ENCODE data around the gene SYT6. TPM values are rescaled to one million over a fixed set of nuclear protein-coding genes. Genes with fewer than 3 reads are reported as not detected.

Gene SYT6
- total RNA-seq, 2 experiments from 2014 or later: not detected

GRCh38 chr1:114111731-114112641 lies 41.7 kb downstream of the SYT6 start:
- CTCF ChIA-PET: no interaction called here
- Mint-ChIP-seq H3K36me3 (no peaks in the 10 kb centered on the region), H3K4me3 (no peak overlapping the region), H3K9me3 (no peaks in the 10 kb centered on the region), H3K4me1 (ENCODE audit: low read depth) (peaks cover 2% of the 10 kb centered on the region), H3K27me3 (no peaks in the 10 kb centered on the region), H3K27ac (no peak overlapping the region)
- DNase-seq: no peak
- POLR2A ChIA-PET: no interaction called here
- intact Hi-C loops (cut with micrococcal nuclease): no loop called here

- Mint-ChIP-seq H3K36me3 (no peaks in the 10 kb centered on the region), H3K4me1 (ENCODE audit: low read depth) (peaks cover 2% of the 10 kb centered on the region), H3K27me3 (no peaks in the 10 kb centered on the region), H3K9me3 (no peaks in the 10 kb centered on the region), H3K27ac (no peak overlapping the region), H3K4me3 (no peak overlapping the region)
- intact Hi-C loops (cut with micrococcal nuclease): no loop called here
- no peak for DNase-seq
- POLR2A ChIA-PET: no interaction called here
- CTCF ChIA-PET: no interaction called here
These were observed 43.7 kb downstream of the SYT6 start for GRCh38 chr1:114109981-114110380.

- H3K9me3 Mint-ChIP-seq: no peaks in the 10 kb centered on the region
- intact Hi-C loops (cut with micrococcal nuclease): no loop called here
- ChIA-PET CTCF (no interaction called here), POLR2A (no interaction called here)
- no peaks in the 10 kb centered on the region for H3K27me3 Mint-ChIP-seq
- H3K4me1 Mint-ChIP-seq (ENCODE audit: low read depth): peaks cover 2% of the 10 kb centered on the region
- no peaks in the 10 kb centered on the region for H3K36me3 Mint-ChIP-seq
- no peak overlapping the region for H3K27ac Mint-ChIP-seq
- H3K4me3 Mint-ChIP-seq: no peak overlapping the region
- DNase-seq: no peak
These were observed 44.9 kb downstream of the SYT6 start for GRCh38 chr1:114108751-114109255.

GRCh38 chr1:114107474-114108435 lies 45.9 kb downstream of the SYT6 start:
- no peak overlapping the region for H3K4me3 Mint-ChIP-seq
- CTCF ChIA-PET: no interaction called here
- POLR2A ChIA-PET: no interaction called here
- no peaks in the 10 kb centered on the region for H3K9me3 Mint-ChIP-seq
- H3K27me3 Mint-ChIP-seq: no peaks in the 10 kb centered on the region
- intact Hi-C loops (cut with micrococcal nuclease): no loop called here
- H3K36me3 Mint-ChIP-seq: no peaks in the 10 kb centered on the region
- H3K4me1 Mint-ChIP-seq (ENCODE audit: low read depth): no peaks in the 10 kb centered on the region
- H3K27ac Mint-ChIP-seq: no peak overlapping the region
- no peak for DNase-seq

- H3K4me1 Mint-ChIP-seq (ENCODE audit: low read depth): no peaks in the 10 kb centered on the region
- no peak overlapping the region for H3K27ac Mint-ChIP-seq
- ChIA-PET POLR2A (no interaction called here), CTCF (interaction anchor here (0.6 kb wide), 1 partner anchor 66 kb away, joined by 3 read pairs; no protein-coding TSS in a partner anchor)
- no peak for DNase-seq
- H3K4me3 Mint-ChIP-seq: no peak overlapping the region
- H3K36me3 Mint-ChIP-seq: no peaks in the 10 kb centered on the region
- H3K9me3 Mint-ChIP-seq: no peaks in the 10 kb centered on the region
- H3K27me3 Mint-ChIP-seq: peaks cover 3% of the 10 kb centered on the region
- intact Hi-C loops (cut with micrococcal nuclease): no loop called here
These were observed 48.2 kb downstream of the SYT6 start for GRCh38 chr1:114105421-114105979.

- Mint-ChIP-seq H3K27ac (no peak overlapping the region), H3K4me3 (no peak overlapping the region), H3K27me3 (peaks cover 3% of the 10 kb centered on the region), H3K4me1 (ENCODE audit: low read depth) (no peaks in the 10 kb centered on the region), H3K9me3 (no peaks in the 10 kb centered on the region), H3K36me3 (no peaks in the 10 kb centered on the region)
- intact Hi-C loops (cut with micrococcal nuclease): no loop called here
- no peak for DNase-seq
- POLR2A ChIA-PET: no interaction called here
- CTCF ChIA-PET: interaction anchor here (0.6 to 0.7 kb wide), 2 partner anchors 66 to 178 kb away, joined by 3 to 5 read pairs; no protein-coding TSS in a partner anchor
These were observed 48.7 kb downstream of the SYT6 start for GRCh38 chr1:114104949-114105348.

GRCh38 chr1:114103992-114104391 lies 49.7 kb downstream of the SYT6 start:
- ChIA-PET CTCF (no interaction called here), POLR2A (no interaction called here)
- no peaks in the 10 kb centered on the region for H3K9me3 Mint-ChIP-seq
- no peaks in the 10 kb centered on the region for H3K4me1 Mint-ChIP-seq (ENCODE audit: low read depth)
- DNase-seq: no peak
- peaks cover 5% of the 10 kb centered on the region for H3K27me3 Mint-ChIP-seq
- H3K36me3 Mint-ChIP-seq: no peaks in the 10 kb centered on the region
- intact Hi-C loops (cut with micrococcal nuclease): no loop called here
- H3K4me3 Mint-ChIP-seq: no peak overlapping the region
- no peak overlapping the region for H3K27ac Mint-ChIP-seq

- ChIA-PET CTCF (interaction anchor here (0.8 kb wide), 1 partner anchor 245 kb away, joined by 3 read pairs; no protein-coding TSS in a partner anchor), POLR2A (no interaction called here)
- Mint-ChIP-seq H3K4me1 (ENCODE audit: low read depth) (no peaks in the 10 kb centered on the region), H3K4me3 (no peak overlapping the region), H3K27me3 (peaks cover 6% of the 10 kb centered on the region), H3K27ac (no peak overlapping the region), H3K36me3 (no peaks in the 10 kb centered on the region), H3K9me3 (no peaks in the 10 kb centered on the region)
- intact Hi-C loops (cut with micrococcal nuclease): no loop called here
- no peak for DNase-seq
These were observed 51.5 kb downstream of the SYT6 start for GRCh38 chr1:114102136-114102535.

- Mint-ChIP-seq H3K9me3 (no peaks in the 10 kb centered on the region), H3K27ac (no peak overlapping the region), H3K4me1 (ENCODE audit: low read depth) (no peaks in the 10 kb centered on the region), H3K4me3 (no peak overlapping the region), H3K36me3 (no peaks in the 10 kb centered on the region), H3K27me3 (peaks cover 6% of the 10 kb centered on the region)
- ChIA-PET POLR2A (no interaction called here), CTCF (no interaction called here)
- DNase-seq: no peak
- intact Hi-C loops (cut with micrococcal nuclease): no loop called here
These were observed 53.5 kb downstream of the SYT6 start for GRCh38 chr1:114100148-114100547.

GRCh38 chr1:114099268-114099667 lies 54.4 kb downstream of the SYT6 start:
- no peaks in the 10 kb centered on the region for H3K9me3 Mint-ChIP-seq
- intact Hi-C loops (cut with micrococcal nuclease): loop anchor here (10.0 kb wide), 1 partner anchor 186 kb away; no protein-coding TSS in a partner anchor
- H3K4me3 Mint-ChIP-seq: no peak overlapping the region
- no peaks in the 10 kb centered on the region for H3K36me3 Mint-ChIP-seq
- no peak for DNase-seq
- CTCF ChIA-PET: no interaction called here
- peaks cover 6% of the 10 kb centered on the region for H3K27me3 Mint-ChIP-seq
- no peaks in the 10 kb centered on the region for H3K4me1 Mint-ChIP-seq (ENCODE audit: low read depth)
- H3K27ac Mint-ChIP-seq: no peak overlapping the region
- POLR2A ChIA-PET: no interaction called here

GRCh38 chr1:114097109-114097508 lies 56.6 kb downstream of the SYT6 start:
- H3K27me3 Mint-ChIP-seq: peaks cover 6% of the 10 kb centered on the region
- POLR2A ChIA-PET: no interaction called here
- H3K27ac Mint-ChIP-seq: no peak overlapping the region
- no peaks in the 10 kb centered on the region for H3K4me1 Mint-ChIP-seq (ENCODE audit: low read depth)
- no peak for DNase-seq
- H3K4me3 Mint-ChIP-seq: no peak overlapping the region
- H3K36me3 Mint-ChIP-seq: no peaks in the 10 kb centered on the region
- CTCF ChIA-PET: no interaction called here
- no peaks in the 10 kb centered on the region for H3K9me3 Mint-ChIP-seq
- intact Hi-C loops (cut with micrococcal nuclease): loop anchor here (10.0 kb wide), 1 partner anchor 188 kb away; no protein-coding TSS in a partner anchor

- Mint-ChIP-seq H3K36me3 (no peaks in the 10 kb centered on the region), H3K4me1 (ENCODE audit: low read depth) (peaks cover 1% of the 10 kb centered on the region), H3K9me3 (no peaks in the 10 kb centered on the region), H3K4me3 (no peak overlapping the region), H3K27me3 (peaks cover 9% of the 10 kb centered on the region), H3K27ac (no peak overlapping the region)
- ChIA-PET CTCF (no interaction called here), POLR2A (no interaction called here)
- no peak for DNase-seq
- intact Hi-C loops (cut with micrococcal nuclease): loop anchor here (10.0 kb wide), 1 partner anchor 190 kb away; no protein-coding TSS in a partner anchor
These were observed 59.0 kb downstream of the SYT6 start for GRCh38 chr1:114094675-114095074.

All from activated CD4-positive, alpha-beta memory T cell treated with anti-CD3 and anti-CD28 coated beads for 36 hours (primary cell).